DMS53 treated with DMSO at 0.1 percent for 48 hours (cell line): ENCODE results near the gene RECK.
"Not testable (repeated sequence)": the region's sequence is repeated elsewhere in the genome, so short reads cannot be mapped to it uniquely, and the experiment has no call there.

ENCODE experiments used
- DNase-seq: peaks from one replicate; lab custom pipeline; 2025; ENCODE audit not compliant: unreplicated experiment; lab: John Stamatoyannopoulos, UW

RECK gene, protein sequence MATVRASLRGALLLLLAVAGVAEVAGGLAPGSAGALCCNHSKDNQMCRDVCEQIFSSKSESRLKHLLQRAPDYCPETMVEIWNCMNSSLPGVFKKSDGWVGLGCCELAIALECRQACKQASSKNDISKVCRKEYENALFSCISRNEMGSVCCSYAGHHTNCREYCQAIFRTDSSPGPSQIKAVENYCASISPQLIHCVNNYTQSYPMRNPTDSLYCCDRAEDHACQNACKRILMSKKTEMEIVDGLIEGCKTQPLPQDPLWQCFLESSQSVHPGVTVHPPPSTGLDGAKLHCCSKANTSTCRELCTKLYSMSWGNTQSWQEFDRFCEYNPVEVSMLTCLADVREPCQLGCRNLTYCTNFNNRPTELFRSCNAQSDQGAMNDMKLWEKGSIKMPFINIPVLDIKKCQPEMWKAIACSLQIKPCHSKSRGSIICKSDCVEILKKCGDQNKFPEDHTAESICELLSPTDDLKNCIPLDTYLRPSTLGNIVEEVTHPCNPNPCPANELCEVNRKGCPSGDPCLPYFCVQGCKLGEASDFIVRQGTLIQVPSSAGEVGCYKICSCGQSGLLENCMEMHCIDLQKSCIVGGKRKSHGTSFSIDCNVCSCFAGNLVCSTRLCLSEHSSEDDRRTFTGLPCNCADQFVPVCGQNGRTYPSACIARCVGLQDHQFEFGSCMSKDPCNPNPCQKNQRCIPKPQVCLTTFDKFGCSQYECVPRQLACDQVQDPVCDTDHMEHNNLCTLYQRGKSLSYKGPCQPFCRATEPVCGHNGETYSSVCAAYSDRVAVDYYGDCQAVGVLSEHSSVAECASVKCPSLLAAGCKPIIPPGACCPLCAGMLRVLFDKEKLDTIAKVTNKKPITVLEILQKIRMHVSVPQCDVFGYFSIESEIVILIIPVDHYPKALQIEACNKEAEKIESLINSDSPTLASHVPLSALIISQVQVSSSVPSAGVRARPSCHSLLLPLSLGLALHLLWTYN

DNA sequence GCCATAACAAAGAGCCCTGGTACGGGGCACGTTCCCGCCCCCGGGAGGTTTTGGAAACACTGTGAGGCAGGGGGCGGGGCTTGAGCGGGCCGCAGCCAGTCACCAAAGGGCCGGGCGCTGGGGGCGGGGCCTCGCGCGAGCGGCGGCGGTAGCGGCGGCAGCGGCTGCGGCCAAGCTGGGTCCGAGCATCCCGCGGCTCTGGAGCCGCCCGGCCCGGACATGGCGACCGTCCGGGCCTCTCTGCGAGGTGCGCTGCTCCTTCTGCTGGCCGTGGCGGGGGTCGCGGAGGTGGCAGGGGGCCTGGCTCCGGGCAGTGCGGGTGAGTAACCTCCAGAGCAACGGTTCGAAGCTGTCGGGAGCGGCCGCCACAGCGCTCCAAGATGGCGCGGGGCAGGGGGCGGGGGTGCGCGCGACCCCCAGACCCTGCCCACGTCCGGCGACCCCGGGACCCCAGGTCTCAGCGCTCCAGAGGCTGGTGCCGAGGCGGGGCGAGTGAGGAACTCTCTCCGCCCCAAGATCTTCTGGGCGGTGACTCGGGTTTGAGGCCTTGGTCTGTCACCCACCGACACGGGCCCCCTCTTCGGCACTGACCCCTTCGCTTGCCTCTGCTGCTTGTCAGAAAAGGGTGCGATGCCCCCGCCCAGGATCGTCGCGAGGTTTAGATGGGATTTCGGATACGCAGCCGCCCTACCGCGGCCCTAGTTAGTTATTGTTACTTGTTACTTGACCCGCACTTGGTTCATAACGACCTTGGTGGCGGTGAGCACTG, at the start of gene RECK:
TSS of gene RECK (plus strand) at position 134 of the 769 bp plus-strand sequence. CDS start at position 220, 86 bp downstream.
- DNase-seq = peak; percentile 19

DNA sequence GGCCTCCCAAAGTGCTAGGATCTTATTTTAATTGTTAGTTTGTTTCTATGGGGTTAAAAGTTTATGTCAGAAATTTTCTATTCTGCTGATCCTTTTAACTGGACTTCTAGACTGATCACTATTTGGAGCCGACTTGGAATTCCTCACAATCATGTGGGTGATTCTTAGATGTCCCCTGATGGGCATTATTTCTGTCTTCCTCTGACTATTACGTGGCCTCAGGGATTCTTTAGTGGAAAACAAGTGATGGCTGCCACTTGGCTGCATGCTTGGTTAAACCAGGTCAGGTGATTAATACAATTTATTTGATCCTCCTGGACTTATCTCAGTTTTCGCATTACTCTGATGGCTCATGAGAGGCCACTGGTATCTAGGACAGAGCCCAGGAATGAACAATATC, 46.6 kb upstream of the RECK start:
- no peak for DNase-seq

DNA sequence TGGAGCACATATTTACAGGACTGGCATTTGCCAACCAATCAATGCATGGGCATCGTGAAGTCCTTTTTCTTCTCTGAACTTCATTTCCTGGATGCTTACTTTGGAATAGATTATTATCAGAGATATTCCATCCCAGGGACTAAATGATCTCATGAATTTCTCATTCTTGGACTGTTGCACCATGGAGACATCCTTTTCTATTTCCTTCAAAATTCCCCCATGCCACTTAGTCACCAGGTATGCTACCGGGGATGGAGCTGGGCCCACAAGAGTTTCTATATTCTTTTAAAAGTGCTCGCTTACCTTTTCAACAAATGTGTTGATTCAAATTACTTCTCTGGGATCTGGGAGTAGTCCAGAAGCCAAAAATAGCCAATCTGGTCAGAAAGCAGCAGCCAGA, 43.6 kb upstream of the RECK start:
- not testable (repeated sequence) for DNase-seq

DNA sequence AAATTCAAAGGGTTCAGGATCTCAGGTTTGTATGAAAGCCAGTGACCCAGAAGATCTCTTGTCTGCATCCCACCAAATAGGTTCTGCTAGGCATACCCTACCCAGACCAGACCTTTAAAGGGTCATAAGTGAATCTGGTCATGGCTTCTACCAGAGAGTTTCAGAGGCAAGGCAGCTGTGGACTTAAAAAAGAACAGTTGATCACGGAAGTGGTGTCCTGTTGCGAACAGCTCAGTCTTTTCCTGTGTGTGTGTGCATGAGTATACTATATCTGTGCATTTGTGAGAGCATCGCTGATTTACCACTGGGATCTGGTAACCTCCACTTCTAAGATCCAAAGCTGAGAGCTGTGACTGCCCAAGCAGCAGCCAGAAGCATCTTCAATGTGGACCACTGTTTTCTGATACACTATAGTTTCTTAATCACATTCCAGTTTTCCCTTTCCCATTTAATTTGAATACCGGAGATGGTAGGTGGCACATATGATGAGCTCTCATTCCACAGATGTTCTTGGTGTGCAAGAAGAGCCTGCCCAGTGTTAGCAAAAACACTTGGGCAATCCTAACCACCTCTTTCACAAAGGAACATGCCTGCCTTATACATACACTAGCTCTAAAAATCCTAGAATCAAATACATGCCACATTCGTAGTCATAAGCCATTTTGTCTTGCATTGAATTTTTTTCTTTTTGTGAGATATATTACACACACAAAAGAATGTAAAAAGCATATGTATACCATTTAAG, 42.6 kb upstream of the RECK start:
- no peak for DNase-seq

DNA sequence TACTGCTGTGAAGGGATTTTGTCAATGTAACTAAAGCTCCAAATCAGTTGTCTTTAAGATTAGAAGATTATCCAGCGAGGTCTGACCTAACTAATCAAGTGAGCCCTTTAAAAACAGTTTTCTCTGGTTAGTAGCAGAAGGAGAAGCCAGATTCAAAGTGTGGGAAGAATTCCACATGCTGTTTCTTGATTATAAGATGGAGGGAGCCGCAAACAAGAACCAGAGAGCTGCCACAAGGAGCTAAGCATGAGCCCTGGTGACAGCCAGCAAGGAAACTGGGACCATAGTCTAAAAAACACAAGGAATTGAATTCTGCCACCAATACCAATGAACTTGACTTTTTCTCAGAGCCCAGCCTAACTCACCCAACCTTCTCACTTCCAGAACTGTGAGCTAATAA, 41.8 kb upstream of the RECK start:
- no peak for DNase-seq

DNA sequence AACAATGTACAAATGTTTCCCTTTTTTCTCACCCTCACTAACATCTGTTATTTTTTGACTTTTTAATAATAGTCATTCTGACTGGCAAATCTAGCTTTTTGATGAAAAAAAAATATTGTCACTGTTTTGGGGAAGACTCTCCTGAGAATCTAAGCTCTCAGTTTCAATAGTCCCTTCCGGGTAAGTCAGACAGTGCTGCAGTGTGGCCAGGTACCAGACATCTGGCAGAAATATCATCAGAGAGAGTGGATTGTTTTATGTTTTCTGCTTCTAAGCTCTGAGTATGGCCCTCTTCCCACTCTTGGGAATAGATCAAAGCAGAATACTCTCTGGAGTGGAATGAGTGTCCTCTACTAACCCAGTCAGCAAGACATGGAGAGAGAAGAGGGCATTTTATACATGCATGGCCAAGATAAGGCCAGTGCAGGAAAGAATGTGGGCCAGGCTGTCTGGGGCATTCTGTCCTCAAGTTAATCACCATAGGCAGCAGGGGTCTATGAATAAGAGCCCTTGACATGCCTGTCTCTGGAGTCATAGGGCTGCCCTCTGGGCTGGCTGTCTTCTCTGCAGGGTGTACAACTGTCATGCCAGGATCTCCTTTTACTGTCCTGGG, 40.2 kb upstream of the RECK start:
- DNase-seq = no peak

DNA sequence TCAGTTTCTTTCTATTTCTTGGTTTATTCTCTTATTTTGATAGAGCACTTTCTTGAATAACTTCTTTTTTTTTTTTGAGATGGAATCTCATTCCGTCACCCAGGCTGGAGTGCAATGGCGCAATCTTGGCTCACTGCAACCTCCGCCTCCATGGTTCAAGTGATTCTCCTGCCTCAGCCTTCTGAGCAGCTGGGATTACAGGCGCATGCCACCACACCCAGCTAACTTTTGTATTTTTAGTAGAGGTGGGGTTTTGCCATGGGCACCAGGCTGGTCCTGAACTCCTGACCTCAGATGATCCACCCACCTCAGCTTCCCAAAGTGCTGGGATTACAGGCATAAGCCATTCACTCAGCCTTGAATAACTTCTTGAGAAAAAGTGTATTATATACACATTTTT, 39.7 kb upstream of the RECK start:
- DNase-seq = not testable (repeated sequence)

DNA sequence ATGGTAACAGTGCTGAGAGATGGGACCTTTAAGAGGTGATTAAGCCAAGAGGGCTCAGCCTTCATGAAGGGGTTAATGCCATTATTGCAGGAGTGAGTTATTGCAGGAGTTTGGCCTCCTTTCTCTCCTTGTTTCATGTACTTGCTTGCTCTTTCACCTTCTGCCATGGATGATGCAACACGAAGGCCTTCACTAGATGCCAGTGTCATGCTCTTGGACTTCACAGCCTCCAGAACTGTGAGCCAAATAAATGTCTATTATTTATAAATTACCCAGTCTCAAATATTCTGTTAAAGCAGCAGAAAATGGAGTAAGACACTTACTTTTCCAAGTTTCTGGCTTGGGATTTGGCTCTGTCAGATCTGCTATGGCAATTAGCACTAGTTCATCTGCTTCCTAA, 38.4 kb upstream of the RECK start:
- DNase-seq = no peak

DNA sequence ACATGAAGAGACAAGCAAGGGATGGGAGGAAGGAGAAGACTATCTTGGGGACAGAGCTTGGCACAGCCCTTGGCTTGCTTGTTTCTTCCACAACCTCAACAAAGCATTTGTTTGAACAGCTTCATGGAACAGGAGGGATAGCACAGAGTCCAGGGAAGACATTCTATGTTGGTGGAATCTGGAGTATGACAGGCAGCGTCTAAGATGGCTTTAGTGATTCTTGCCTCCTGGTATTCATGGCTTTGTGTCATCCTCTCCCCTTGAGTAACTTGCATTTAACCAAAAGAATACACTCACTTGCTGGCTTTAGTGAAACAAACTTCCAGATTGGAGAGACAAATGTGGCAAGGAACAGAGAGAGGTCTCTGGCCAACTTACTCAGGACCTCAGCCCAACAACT, 30.8 kb upstream of the RECK start:
- no peak for DNase-seq

DNA sequence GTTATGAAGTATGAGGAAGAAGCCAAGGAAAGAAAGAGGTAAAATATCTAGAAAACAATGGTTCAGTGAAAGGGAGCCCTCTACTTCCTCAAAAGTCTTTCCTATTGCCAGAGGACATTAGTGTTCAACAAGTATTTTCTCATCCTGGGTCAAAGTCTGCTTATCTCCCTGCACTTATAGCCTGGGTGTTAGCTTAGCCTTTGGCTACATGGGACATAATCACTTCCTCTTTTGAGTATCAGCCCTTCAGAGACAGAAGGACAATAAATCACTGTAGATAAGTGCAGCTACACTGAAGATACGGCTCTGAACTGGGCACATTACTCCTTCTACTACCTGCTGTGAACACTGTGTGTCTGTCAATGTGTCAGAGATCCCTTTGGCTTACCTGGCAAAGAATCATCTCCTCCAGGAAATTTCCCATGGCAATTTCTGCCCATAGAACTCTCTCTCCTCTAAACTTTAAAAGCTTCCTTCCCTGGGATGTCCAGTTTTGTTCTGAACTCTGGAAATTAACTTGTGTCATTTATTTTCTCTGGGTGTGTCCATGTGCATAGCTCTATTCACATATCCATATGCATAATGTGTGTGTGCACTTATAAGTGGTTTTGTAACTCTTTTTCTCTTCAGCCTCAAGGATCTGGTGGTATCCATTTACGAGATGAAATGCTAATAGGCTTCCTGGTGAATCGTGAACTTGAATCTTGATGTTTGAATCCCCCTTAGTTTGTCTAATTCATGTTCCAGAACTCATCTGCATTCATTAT, 30.0 kb upstream of the RECK start:
- DNase-seq = no peak

DNA sequence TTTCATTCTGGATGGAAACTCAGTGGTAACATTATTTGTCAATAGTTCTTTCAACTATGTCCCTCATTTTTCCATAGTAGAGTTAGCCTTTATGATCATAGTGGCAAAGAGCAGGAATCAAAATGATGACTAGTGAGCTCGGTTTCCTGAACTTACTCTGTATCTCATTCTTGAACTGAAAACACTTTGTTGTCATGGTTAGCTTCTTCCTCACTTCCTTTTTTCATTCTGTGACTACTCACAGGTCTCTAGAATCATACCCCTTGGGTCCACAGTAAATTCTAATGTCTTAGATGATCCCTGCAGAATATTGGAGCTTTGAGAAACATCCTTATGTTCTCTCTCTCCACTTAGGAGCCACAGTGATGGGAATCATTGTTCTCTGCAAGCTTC, 29.4 kb upstream of the RECK start:
- DNase-seq = no peak

DNA sequence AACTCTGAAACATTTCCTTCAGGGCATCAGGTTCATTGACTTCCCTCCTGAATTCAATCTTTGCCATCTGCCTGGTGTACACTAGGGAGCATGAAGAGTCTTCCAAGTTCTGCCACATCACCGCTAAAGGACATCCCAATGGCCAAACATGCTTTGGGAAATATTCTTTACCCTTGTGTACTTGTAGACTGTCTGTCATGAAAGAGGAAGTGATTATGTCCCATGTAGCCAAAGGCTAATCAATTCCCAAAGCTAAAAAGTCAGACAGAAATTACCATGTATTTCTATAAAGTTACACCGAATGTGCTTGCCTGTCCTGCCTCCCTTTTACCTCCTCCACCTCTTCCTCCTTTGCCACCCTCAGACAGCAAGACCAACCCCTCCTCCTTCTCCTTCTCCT, 28.9 kb upstream of the RECK start:
- no peak for DNase-seq

DNA sequence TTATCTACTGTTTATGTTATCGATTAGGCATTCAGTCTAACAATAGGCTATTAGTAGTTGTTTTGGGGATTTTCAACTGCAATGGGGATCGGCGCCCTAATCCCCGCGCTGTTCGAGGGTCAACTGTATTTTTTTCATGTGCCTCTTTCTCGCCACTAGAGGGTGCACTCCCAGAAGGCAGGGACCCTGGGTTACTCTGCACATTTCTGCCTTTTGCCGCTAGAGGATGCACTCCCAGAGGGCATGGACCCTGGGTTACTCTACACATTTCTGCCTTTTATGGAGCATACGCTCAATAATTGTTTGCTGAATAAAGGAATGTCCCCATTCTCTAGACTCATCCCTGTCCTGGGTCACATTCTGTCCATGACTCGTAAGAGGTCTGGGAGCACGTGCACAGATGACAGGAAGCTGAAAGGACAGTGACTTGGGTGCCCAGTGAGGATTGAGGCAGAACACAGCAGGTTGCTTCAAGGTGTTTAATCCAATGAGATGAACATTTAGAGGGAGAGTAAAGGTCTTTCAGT, 27.9 kb upstream of the RECK start:
- DNase-seq = peak; percentile 73

DNA sequence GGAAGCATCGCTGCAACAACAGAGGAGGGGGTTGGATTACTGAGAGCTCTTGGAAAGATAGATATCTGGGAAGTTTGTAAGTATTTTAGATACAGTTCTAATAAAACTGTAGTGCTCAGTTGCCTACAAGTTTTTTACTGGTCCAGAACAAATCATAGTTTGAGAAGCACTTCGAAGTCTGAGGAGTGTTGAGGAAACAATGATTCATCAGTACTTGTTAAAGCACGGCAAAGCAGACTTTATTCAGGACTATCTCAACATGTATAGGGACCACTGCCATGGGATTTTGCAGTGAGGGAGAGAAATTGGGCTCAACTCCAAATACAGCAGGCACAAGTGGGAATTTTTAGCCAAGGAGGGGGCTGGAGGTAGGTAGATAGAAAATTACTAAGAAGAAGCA, 25.3 kb upstream of the RECK start:
- no peak for DNase-seq

DNA sequence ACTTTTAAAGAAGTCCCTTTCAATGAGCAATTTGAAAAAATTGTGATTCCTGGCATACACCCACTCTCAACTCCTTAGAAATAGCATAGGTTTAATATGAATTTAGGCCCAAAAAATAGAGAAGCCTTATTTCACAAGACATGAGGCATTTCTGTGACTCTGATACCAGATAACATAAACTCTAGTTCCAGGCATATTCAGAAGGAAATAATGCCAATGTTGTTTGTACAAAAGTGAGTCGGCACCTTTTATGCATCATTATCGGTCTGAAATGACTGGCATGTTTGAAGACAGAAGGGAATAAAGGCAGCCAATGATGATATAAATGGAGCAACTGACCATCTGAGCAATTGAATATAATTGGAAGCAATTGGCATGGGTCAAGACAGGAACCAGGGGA, 19.4 kb upstream of the RECK start:
- no peak for DNase-seq

DNA sequence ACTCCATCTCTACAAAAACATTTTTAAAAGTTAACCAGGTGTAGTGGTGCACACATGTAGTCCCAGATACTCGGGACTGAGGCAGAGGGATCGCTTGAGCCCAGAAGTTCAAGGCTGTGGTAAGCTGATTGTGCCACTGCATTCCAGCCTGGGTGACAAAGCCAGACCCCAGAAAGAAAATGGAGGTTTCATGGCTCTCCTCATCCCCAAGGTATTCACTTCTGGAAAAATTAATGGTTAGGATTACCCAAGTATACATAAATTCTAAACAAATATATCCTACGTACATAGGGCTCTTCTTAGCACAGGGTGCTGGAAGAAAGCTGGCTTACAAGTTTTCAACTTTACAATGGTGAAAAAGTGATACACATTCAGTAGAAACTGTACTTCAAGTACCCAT, 18.6 kb upstream of the RECK start:
- DNase-seq = no peak

DNA sequence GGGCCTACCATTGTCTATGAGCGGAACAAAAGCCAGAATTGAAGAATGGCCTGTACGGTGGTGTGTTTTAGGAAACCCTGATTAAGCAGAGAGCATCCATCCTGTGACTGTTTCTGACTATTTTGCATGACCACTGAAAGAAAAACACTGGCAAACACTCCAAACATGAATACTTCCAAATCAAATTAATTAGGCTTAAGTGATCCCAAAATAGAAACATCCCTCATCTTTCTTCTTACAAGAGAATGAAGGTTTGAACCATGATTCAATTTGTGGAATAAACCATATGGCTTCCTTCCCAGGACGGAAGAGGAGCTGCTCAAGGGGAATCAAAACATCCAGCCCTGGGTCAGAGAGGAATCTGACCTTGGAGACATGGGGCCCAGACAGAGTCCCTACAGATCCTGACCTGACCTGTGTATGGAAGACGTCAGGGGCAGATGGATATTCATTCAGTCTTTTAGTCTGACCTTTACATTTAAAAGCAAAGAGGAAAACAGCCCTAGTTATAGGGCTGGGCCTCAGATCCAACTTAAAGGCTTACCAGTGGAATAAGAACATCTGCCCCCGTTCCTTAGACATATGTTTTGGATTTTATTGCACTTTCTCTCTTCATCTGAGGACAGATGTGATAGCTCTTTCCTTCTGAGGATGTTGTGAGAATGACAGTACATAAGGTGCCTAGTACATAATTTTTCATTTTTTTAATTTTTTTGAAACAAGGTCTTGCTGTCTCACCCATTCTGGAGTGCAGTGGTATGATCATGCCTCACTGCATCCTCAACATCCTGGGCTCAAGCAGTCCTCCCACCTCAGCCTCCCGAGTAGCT, 17.6 kb upstream of the RECK start:
- DNase-seq = no peak

DNA sequence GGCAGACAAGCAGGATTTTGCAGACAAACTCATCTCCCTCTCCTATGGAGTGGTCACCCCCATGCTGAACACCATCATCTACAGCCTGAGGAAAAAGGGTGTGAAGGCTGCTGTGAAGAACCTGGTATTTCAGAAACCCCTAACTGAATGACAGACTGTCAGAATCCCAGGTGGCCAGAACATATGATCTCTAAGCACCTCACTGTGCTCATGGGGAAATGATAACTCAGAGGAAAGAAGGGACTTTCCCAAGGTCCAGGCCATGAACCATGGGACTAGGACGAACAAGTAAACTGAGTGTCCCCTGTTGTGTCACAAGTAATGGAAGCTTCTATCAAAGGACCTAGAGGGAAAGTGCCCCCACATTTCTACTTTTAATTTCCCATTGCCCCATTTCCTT, 14.7 kb upstream of the RECK start:
- DNase-seq = no peak
